Small intestine (tissue), 7 donors: Measurements from ENCODE around the gene CATSPER4. TPM values are rescaled to one million over a fixed set of nuclear protein-coding genes. Genes with fewer than 3 reads are reported as not detected.
A peak's percentile ranks its signal among the peaks of the same experiment; 100 is the strongest.
"Not testable (repeated sequence)": the region's sequence is repeated elsewhere in the genome, so short reads cannot be mapped to it uniquely, and the experiment has no call there.

Experiments used
- DNase-seq, 2 donors: peaks; one replicate each; pipeline versions ENCODE4 v3.0.0 to v3.0.0-alpha.2; 2013
- FAIRE-seq: peaks from 2 replicates; lab custom pipeline; 2012; peaks lifted over from hg19 to GRCh38; lab: Jason Lieb, UNC
- H3K27ac ChIP-seq, 3 donors: one replicate each; pipeline ENCODE4 v1.5.1; 2013; ENCODE audit warnings: low read length in 2 of 3, mild to moderate bottlenecking in 2 of 3, control low read depth in 1 of 3, inconsistent platforms in 1 of 3, low read depth in 1 of 3, moderate library complexity in 1 of 3
- H3K27me3 ChIP-seq, 3 donors: one replicate each; pipeline ENCODE4 v1.6.1; 2013; ENCODE audit warnings: low read length in 3 of 3, inconsistent platforms in 1 of 3; ENCODE audit not compliant: control insufficient read depth in 3 of 3, insufficient read depth in 3 of 3
- H3K36me3 ChIP-seq, 3 donors: one replicate each; pipeline ENCODE4 v1.6.1; 2013; ENCODE audit warnings: low read length in 3 of 3, inconsistent platforms in 1 of 3, low read depth in 1 of 3, mild to moderate bottlenecking in 1 of 3, moderate library complexity in 1 of 3; ENCODE audit not compliant: control insufficient read depth in 3 of 3, insufficient read depth in 2 of 3
- H3K4me1 ChIP-seq, 3 donors: one replicate each; pipeline ENCODE4 v1.6.1; 2013; ENCODE audit warnings: low read length in 2 of 3, inconsistent platforms in 1 of 3, low read depth in 1 of 3, mild to moderate bottlenecking in 1 of 3, moderate library complexity in 1 of 3; ENCODE audit not compliant: control insufficient read depth in 3 of 3, insufficient read depth in 2 of 3
- H3K4me3 ChIP-seq, 3 donors: one replicate each; pipeline ENCODE4 v1.5.1; 2013; ENCODE audit warnings: low read length in 3 of 3, control low read depth in 1 of 3, inconsistent platforms in 1 of 3, low read depth in 1 of 3, mild to moderate bottlenecking in 1 of 3, moderate library complexity in 1 of 3
- H3K9me3 ChIP-seq, 2 donors: one replicate each; pipeline ENCODE4 v1.6.1; 2013; ENCODE audit warnings: low read depth in 1 of 2, low read length in 1 of 2; ENCODE audit not compliant: control insufficient read depth in 2 of 2, insufficient read depth in 1 of 2
- WGBS, 3 donors: extraction: QIAGEN DNeasy Blood & Tissue Kit; methylation state at CpG; one replicate each; pipeline ENCODE4 v1.1.7; 2013; 5-methylcytosine and 5-hydroxymethylcytosine counted together
- polyA plus RNA-seq, 4 donors: library from polyadenylated mRNA; stranded (reverse) in 3 of 4; unstranded in 1 of 4; fragments of 200-250 nt in 3 of 4; fragments of 120-200 nt in 1 of 4; gene quantifications; one replicate each; pipeline versions ENCODE4 v1.2.1 to v1.2.3, GENCODE V29; 2013
- donor health status: healthy with polysubstance abuse.
- donor health status: control.
- donor health status: control.
- donor health status: Bipolar disorder and iron deficiency.
- donor health status: healthy.

Gene CATSPER4
- polyA plus RNA-seq, 4 donors = 0.09 TPM; not detected in 3

DNA sequence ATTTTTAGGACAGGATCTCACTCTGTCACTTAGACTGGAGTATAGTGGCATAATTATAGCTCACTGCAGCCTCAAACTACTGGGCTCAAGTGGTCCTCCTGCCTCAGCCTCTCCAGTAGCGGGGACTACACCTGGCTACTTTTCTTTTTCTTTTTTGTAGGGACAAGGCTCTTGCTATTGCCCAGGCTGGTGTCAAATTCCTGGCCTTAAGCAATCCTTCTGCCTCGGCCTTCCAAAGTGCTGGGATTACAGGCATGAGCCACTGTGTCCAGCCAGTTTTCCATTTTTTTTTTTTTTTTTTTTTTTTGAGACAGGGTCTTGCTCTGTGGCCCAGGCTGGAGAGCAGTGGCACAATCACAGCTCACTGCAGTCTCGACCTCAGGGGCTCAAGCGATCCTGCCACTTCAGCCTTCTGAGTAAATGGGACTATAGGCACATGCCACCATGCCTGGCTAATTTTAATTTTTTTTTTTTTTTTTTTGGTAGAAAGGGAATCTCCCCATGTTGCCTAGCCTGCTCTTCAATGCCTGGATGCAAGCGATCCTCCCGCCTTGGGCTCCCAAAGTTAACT lies 23.0 kb downstream of the CATSPER4 start:
- Histone ChIP-seq H3K27ac (no peak overlapping the region), H3K36me3 (no peaks in the 10 kb centered on the region), H3K27me3 (no peaks in the 10 kb centered on the region), H3K4me1 (no peaks in the 10 kb centered on the region), H3K9me3 (no peaks in the 10 kb centered on the region), H3K4me3 (no peak overlapping the region)
- WGBS, 3 donors = 78 to 91% (median 89%) methylated on average over 6 of the region's 6 CpGs
- FAIRE-seq (no peak), DNase-seq (no peak)

DNA sequence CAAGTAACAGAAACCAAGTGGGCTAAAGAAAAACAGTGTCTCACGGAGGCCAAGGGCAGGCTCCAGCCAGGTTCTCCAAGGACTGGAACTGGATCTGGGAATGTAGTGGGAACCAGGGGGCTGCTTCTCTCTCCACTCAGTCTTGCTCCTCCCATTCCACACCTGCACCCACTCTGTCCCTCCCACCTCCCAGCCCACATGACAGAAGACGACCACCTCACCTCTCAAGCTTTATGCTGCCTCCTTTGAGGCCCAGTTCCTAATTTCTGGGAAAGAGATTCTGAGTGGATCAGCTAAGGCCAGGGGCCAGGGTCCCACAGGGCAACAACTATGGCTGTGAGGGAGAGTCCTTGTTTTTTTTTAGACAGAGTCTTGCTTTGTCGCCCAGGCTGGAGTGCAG lies 24.8 kb downstream of the CATSPER4 start:
- 33 to 49% (median 34%) methylated on average over 3 of the region's 3 CpGs for WGBS, 3 donors

DNA sequence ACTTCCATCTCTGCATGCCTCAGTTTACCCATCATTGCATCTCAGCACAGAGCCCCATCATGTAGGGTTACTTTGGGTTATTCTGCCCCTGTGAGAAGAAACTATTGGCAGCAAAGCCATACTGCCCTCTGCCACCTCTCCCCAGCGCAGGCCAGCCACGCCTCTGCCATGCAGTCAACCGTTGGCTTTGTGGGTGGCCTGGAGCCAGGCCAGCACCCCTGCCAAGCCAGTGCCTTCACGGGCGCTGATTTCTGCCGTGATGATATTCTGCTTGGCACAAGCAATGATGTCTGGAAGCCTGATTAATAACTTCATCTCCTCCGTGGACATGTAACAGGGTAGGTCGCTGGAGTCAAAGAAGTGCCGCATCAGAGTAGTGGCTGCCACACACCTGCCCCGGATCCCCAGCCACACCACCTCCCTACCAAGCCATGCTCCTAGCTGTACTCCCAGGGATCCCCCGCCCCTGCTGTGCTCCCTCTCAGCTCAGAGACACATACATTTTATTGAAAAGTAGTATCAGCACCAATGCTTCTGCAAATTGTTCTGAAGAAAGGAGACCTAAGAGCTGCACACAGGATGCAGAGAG lies 28.6 kb downstream of the CATSPER4 start:
- DNase-seq (no peak), FAIRE-seq (no peak)
- WGBS, 3 donors = 11 to 62% (median 37%) methylated on average over 11 of the region's 11 CpGs
- Histone ChIP-seq H3K9me3 (no peaks in the 10 kb centered on the region), H3K4me1 (no peaks in the 10 kb centered on the region), H3K4me3 (no peak overlapping the region), H3K27ac (no peak overlapping the region), H3K27me3 (peaks cover 0 to 5% (median 0%) of the 10 kb centered on the region in 3 donors), H3K36me3 (no peaks in the 10 kb centered on the region)

More for the DNA sequence above, 24.8 kb downstream of the CATSPER4 start:
- H3K4me1 ChIP-seq = no peaks in the 10 kb centered on the region
- no peaks in the 10 kb centered on the region for H3K9me3 ChIP-seq
- no peak overlapping the region for H3K4me3 ChIP-seq
- no peaks in the 10 kb centered on the region for H3K36me3 ChIP-seq
- H3K27ac ChIP-seq = no peak overlapping the region
- FAIRE-seq = no peak
- DNase-seq = no peak
- no peaks in the 10 kb centered on the region for H3K27me3 ChIP-seq

- H3K36me3 ChIP-seq = no peaks in the 10 kb centered on the region
- no peak for FAIRE-seq
- WGBS, 3 donors = 69 to 76% (median 74%) methylated on average over 26 to 27 of the region's 27 CpGs
Observed at GRCh38 chr1:26220199-26220912, 30.0 kb downstream of the CATSPER4 start.

DNA sequence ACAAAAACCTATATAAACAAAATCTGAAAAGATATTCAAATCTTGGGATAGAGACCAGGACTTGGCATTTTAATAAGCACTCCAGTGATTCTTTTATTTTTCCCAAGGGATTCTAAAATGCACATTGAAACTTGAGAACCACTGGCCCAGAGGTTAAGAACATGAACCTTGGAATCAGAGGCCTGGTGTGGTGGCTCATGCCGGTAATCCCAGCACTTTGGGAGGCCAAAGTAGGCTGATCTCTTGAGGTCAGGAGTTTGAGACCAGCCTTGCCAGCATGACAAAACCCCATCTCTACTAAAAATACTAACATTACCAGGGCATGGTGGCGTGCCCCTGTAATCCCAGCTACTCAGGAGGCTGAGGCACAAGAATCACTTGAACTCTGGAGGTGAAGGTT lies 30.7 kb downstream of the CATSPER4 start:
- Histone ChIP-seq H3K27me3 (peaks cover 0 to 5% (median 0%) of the 10 kb centered on the region in 3 donors), H3K4me3 (no peak overlapping the region), H3K4me1 (no peaks in the 10 kb centered on the region), H3K27ac (no peak overlapping the region), H3K9me3 (no peaks in the 10 kb centered on the region), H3K36me3 (no peaks in the 10 kb centered on the region)
- FAIRE-seq = no peak
- DNase-seq = no peak
- 74 to 85% (median 78%) methylated on average over 2 of the region's 2 CpGs for WGBS, 3 donors

More at GRCh38 chr1:26220199-26220912, 30.0 kb downstream of the CATSPER4 start:
- H3K27ac ChIP-seq = no peak overlapping the region
- peaks cover 0 to 5% (median 0%) of the 10 kb centered on the region in 3 donors for H3K27me3 ChIP-seq
- no peaks in the 10 kb centered on the region for H3K4me1 ChIP-seq
- no peaks in the 10 kb centered on the region for H3K9me3 ChIP-seq
- no peak for DNase-seq
- H3K4me3 ChIP-seq = no peak overlapping the region

GRCh38 chr1:26224606-26225005 lies 34.2 kb downstream of the CATSPER4 start:
- peak overlapping the region in 2 of 3 donors; percentile 61 to 62 for H3K4me3 ChIP-seq
- H3K9me3 ChIP-seq = no peaks in the 10 kb centered on the region
- peak overlapping the region in 1 of 3 donors; percentile 25 for H3K27ac ChIP-seq
- FAIRE-seq (no peak), DNase-seq (peak; percentile 25 to 31)
- H3K27me3 ChIP-seq = peaks cover 0 to 5% (median 0%) of the 10 kb centered on the region in 3 donors
- no peaks in the 10 kb centered on the region for H3K36me3 ChIP-seq
- 35 to 63% (median 51%) methylated on average over 7 of the region's 7 CpGs for WGBS, 3 donors
- no peaks in the 10 kb centered on the region for H3K4me1 ChIP-seq

- DNase-seq = peak; percentile 90 to 94
- no peak for FAIRE-seq
- peak overlapping the region in 2 of 3 donors; percentile 52 to 75 for H3K27ac ChIP-seq
- H3K36me3 ChIP-seq = no peaks in the 10 kb centered on the region
- H3K27me3 ChIP-seq = peaks cover 0 to 5% (median 0%) of the 10 kb centered on the region in 3 donors
- H3K4me1 ChIP-seq = no peaks in the 10 kb centered on the region
- H3K9me3 ChIP-seq = no peaks in the 10 kb centered on the region
- H3K4me3 ChIP-seq = peak overlapping the region; percentile 4 to 62 (median 61)
- 4 to 8% (median 7%) methylated on average over 38 to 50 of the region's 50 CpGs for WGBS, 3 donors
Observed at GRCh38 chr1:26225033-26225831, 34.8 kb downstream of the CATSPER4 start.

DNA sequence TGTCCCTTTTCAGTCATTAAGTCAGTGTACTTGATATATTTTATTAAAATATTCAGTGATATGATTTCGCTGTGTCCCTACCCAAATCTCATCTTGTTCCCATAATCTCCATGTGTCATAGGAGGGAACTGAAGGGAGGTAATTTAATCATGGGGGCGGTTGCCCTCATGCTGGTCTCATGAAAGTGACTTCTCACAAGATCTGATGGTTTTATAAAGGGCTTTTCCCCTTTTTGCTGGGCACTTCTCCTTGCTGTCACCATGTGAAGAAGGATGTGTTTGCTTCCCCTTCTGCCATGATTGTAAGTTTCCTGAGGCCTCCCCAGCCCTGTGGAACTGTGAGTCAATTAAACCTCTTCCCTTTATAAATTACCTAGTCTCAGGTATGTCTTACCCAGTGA lies 40.3 kb downstream of the CATSPER4 start:
- 86 to 96% (median 91%) methylated on average over 2 of the region's 2 CpGs for WGBS, 3 donors
- H3K9me3 ChIP-seq, H3K27me3 ChIP-seq, DNase-seq, FAIRE-seq, H3K4me1 ChIP-seq, H3K4me3 ChIP-seq, H3K36me3 ChIP-seq, H3K27ac ChIP-seq: not testable (repeated sequence)
